ENCODE measurements around the gene FRA10AC1. TPM values are rescaled to one million over a fixed set of nuclear protein-coding genes. Genes with fewer than 3 reads are reported as not detected.

FRA10AC1 gene, protein sequence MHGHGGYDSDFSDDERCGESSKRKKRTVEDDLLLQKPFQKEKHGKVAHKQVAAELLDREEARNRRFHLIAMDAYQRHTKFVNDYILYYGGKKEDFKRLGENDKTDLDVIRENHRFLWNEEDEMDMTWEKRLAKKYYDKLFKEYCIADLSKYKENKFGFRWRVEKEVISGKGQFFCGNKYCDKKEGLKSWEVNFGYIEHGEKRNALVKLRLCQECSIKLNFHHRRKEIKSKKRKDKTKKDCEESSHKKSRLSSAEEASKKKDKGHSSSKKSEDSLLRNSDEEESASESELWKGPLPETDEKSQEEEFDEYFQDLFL
- total RNA-seq (ENCODE audit: unreplicated experiment), result 17.7 TPM
- long read RNA-seq, partial matches to known transcripts, result 3 of 9 reads
- long read RNA-seq, other reads (novel, unspliced or antisense), result 3 of 9 reads

DNA sequence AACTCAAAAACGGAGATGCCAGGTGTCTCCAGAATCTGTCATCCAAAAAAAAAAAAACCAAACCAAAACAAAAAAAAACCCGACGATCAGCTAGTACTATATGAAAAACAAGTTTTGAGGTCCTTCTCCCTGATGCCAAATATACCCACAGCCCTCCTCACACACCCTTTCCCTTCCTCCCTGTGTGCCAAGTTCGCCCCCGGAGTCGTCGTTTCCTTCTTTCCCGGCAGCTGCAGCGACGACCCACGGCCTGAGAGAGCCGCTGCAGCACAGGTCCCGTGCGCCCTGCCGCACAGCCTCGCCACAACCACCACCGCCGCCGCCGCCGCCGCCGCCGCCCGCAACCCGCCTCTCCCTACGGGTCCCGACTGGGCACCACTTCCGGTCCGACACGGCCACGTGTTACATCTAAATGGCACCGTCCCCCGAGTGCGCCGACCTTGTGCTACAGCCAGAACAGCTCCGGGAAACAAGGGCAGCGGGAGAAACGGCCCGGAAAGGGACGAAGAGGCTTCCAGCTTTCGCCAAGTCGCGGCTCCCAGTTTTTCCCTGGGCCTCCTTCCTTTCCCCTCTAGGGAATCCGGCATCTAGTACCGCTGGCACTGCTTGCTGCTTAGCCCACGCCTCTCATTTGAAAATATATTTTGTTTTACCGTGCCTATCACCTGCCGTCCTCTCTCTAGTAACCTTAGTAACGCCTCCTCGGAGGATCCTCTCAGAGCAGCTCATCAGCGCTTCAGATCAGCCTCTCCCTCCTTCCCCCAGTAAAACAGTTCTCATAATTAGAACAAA lies at the start of gene FRA10AC1:
FRA10AC1 (minus strand) TSS at position 383 of the 792 bp plus-strand sequence. CDS start 2,486 bp downstream, outside the sequence.
- peak; percentile 97 for DNase-seq
- no peak for TF ChIP-seq CTCF (IDR thresholded peaks at IDR 0.05; ENCODE audit: partially characterized antibody, unreplicated experiment)
- H3K4me1 Mint-ChIP-seq (ENCODE audit: low read depth, unreplicated experiment), result peaks cover 5% of the 10 kb centered on the region
- H3K4me3 Mint-ChIP-seq (ENCODE audit: unreplicated experiment), result no peak within 1 kb of the TSS
- H3K9me3 Mint-ChIP-seq (ENCODE audit: unreplicated experiment), result peaks cover 2% of the 10 kb centered on the region
- H3K27me3 Mint-ChIP-seq (ENCODE audit: unreplicated experiment), result no peaks in the 10 kb centered on the region
- no peaks in the 10 kb centered on the region for H3K36me3 Mint-ChIP-seq (ENCODE audit: unreplicated experiment)
- no peak within 1 kb of the TSS for H3K27ac Mint-ChIP-seq (ENCODE audit: unreplicated experiment)

DNA sequence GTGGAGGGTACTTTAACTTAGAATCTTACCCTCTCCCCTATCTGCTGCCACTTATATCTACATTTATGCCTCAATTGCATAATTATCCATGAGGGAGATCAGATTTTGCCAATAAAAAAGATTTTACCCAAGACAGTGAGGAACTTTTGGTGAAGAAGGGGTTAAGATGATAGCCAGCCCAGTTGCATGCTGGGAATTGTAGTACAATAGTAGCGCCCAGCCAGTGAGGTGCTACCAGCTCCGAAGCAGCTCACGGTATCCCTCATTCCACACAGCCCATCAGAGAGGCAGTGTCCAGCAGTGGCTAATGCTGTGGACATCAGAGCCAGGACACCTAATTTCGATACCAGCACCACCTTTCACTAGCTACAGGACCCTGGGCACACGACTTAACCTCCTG lies 49.4 kb upstream of the FRA10AC1 start:
- H3K27me3 Mint-ChIP-seq (ENCODE audit: unreplicated experiment), result peaks cover 4% of the 10 kb centered on the region
- TF ChIP-seq CTCF (IDR thresholded peaks at IDR 0.05; ENCODE audit: partially characterized antibody, unreplicated experiment), result no peak
- DNase-seq, result peak; percentile 49
- H3K4me1 Mint-ChIP-seq (ENCODE audit: low read depth, unreplicated experiment), result peaks cover 74% of the 10 kb centered on the region
- no peaks in the 10 kb centered on the region for H3K36me3 Mint-ChIP-seq (ENCODE audit: unreplicated experiment)
- H3K9me3 Mint-ChIP-seq (ENCODE audit: unreplicated experiment), result peaks cover 3% of the 10 kb centered on the region
- peak overlapping the region; percentile 97 for H3K27ac Mint-ChIP-seq (ENCODE audit: unreplicated experiment)
- H3K4me3 Mint-ChIP-seq (ENCODE audit: unreplicated experiment), result peak overlapping the region; percentile 82

DNA sequence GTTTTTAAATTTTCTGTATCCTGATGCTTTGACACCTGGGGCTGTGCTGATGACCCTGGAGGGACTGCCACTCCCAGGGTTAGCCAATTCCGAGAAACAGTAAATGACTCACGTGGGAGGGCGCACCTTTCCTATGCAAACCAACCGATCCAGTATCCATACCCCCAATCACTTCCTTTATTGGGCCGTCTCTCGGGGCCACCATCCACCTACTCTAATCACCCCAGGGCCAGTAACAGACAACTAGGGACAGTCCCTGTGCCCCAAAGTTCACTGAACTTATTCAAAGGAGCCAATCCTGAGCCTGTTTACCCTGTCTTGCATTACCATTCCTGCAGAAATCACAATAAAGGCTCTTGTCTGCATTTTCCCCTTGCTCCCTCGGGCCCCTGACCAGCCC lies 48.7 kb upstream of the FRA10AC1 start:
- Mint-ChIP-seq H3K4me1 (ENCODE audit: low read depth, unreplicated experiment) (peaks cover 68% of the 10 kb centered on the region), H3K27ac (ENCODE audit: unreplicated experiment) (peak overlapping the region; percentile 97), H3K9me3 (ENCODE audit: unreplicated experiment) (peaks cover 2% of the 10 kb centered on the region), H3K36me3 (ENCODE audit: unreplicated experiment) (no peaks in the 10 kb centered on the region), H3K27me3 (ENCODE audit: unreplicated experiment) (peaks cover 4% of the 10 kb centered on the region), H3K4me3 (ENCODE audit: unreplicated experiment) (peak overlapping the region; percentile 82)
- peak; percentile 63 for DNase-seq
- TF ChIP-seq CTCF (IDR thresholded peaks at IDR 0.05; ENCODE audit: partially characterized antibody, unreplicated experiment), result no peak

GRCh38 chr10:93749218-93749799 lies 46.9 kb upstream of the FRA10AC1 start:
- Mint-ChIP-seq H3K27ac (ENCODE audit: unreplicated experiment) (peak overlapping the region; percentile 85), H3K36me3 (ENCODE audit: unreplicated experiment) (no peaks in the 10 kb centered on the region), H3K27me3 (ENCODE audit: unreplicated experiment) (peaks cover 4% of the 10 kb centered on the region), H3K4me3 (ENCODE audit: unreplicated experiment) (peak overlapping the region; percentile 9), H3K9me3 (ENCODE audit: unreplicated experiment) (peaks cover 2% of the 10 kb centered on the region), H3K4me1 (ENCODE audit: low read depth, unreplicated experiment) (peaks cover 59% of the 10 kb centered on the region)
- TF ChIP-seq CTCF (IDR thresholded peaks at IDR 0.05; ENCODE audit: partially characterized antibody, unreplicated experiment), result no peak
- no peak for DNase-seq
